ENCODE data around the gene OR5T1. TPM values are rescaled to one million over a fixed set of nuclear protein-coding genes. Genes with fewer than 3 reads are reported as not detected.

Gene OR5T1
- total RNA-seq, 1 experiment from 2014 or later, result not detected

- H3K4ac ChIP-seq (ENCODE audit: low read depth, low read length), result no peak within 1 kb of the TSS
- H3K9me3 ChIP-seq (ENCODE audit: control insufficient read depth, low read depth, low read length), result peaks cover 11% of the 10 kb centered on the region
- no peak within 1 kb of the TSS for H2BK20ac ChIP-seq (ENCODE audit: low read depth, low read length, poor library complexity, severe bottlenecking)
- H3K18ac ChIP-seq (ENCODE audit: insufficient read length, low read depth, low read length), result no peak within 1 kb of the TSS
- H4K20me1 ChIP-seq (ENCODE audit: control insufficient read depth, insufficient read depth, insufficient read length), result no peaks in the 10 kb centered on the region
- Mint-ChIP-seq H3K27me3 (ENCODE audit: low read depth) (no peaks in the 10 kb centered on the region), H3K4me3 (no peak within 1 kb of the TSS), H3K36me3 (ENCODE audit: insufficient read depth in 1 of 3, low read depth in 3 of 3) (no peaks in the 10 kb centered on the region), H3K4me1 (no peaks in the 10 kb centered on the region), H3K9me3 (peaks cover 0 to 13% of the 10 kb centered on the region in 2 experiments; a peak in 4 of 5 replicates), H3K27ac (no peak within 1 kb of the TSS)
- H4K8ac ChIP-seq (replicated peaks; ENCODE audit: insufficient read length, low read depth, low read length), result no peak within 1 kb of the TSS
- H3K4me1 ChIP-seq (ENCODE audit: insufficient read depth, low read length), result no peaks in the 10 kb centered on the region
- DNase-seq, result no peak
- H4K5ac ChIP-seq (ENCODE audit: insufficient read length, low read depth, low read length), result no peak within 1 kb of the TSS
- no peaks in the 10 kb centered on the region for H3K23me2 ChIP-seq (ENCODE audit: insufficient read length, low read depth, low read length, poor library complexity, severe bottlenecking)
- no peak within 1 kb of the TSS for H3K27ac ChIP-seq (ENCODE audit: insufficient read length, low read depth, low read length)
- no peak within 1 kb of the TSS for H2AFZ ChIP-seq (ENCODE audit: low read length)
- no peak within 1 kb of the TSS for H3T11ph ChIP-seq (ENCODE audit: low read length)
- H3K56ac ChIP-seq (ENCODE audit: insufficient read length, low read depth, low read length), result no peak within 1 kb of the TSS
- H3K27me3 ChIP-seq (ENCODE audit: insufficient read depth, low read length), result no peaks in the 10 kb centered on the region
- H3K79me2 ChIP-seq (ENCODE audit: insufficient read depth, low read length), result no peaks in the 10 kb centered on the region
- H2BK15ac ChIP-seq (ENCODE audit: low read depth, low read length), result no peak within 1 kb of the TSS
- no peak within 1 kb of the TSS for H2AK5ac ChIP-seq (ENCODE audit: insufficient read length, low read length)
- H4K91ac ChIP-seq (ENCODE audit: insufficient read length, low read depth, low read length), result no peak within 1 kb of the TSS
- no peak within 1 kb of the TSS for H3K14ac ChIP-seq (ENCODE audit: insufficient read depth, low read length)
- no peak within 1 kb of the TSS for H2BK5ac ChIP-seq (ENCODE audit: insufficient read length, low read length)
- H2BK120ac ChIP-seq (ENCODE audit: low read depth, low read length, poor library complexity, severe bottlenecking), result no peak within 1 kb of the TSS
- no peaks in the 10 kb centered on the region for H3K79me1 ChIP-seq (ENCODE audit: insufficient read depth, low read depth, low read length, poor library complexity, severe bottlenecking)
- H3K9ac ChIP-seq (ENCODE audit: extremely low read depth, insufficient read length, low read length), result no peak within 1 kb of the TSS
- H2BK12ac ChIP-seq (ENCODE audit: insufficient read length, low read depth, low read length), result no peak within 1 kb of the TSS
- H3K4me2 ChIP-seq (ENCODE audit: insufficient read depth, insufficient read length, low read length), result no peak within 1 kb of the TSS
- TF ChIP-seq CTCF (conservative IDR thresholded peaks at IDR 0.05), result no peak
- no peak within 1 kb of the TSS for H3K23ac ChIP-seq (ENCODE audit: insufficient read length, low read depth, low read length)
These were observed 40.9 kb downstream of the OR5T1 start, which contains the start of gene OR8K3 for GRCh38 chr11:56314844-56315243. OR8K3 (plus strand) TSS chr11:56315144; CDS start chr11:56318307, 3,163 bp downstream.

Other genes with a start within 250 kb of the OR5T1 start
- not detected in 2 replicates for gene OR5AS1, start 246.5 kb upstream of the OR5T1 start, total RNA-seq (2021)
- not detected in 2 replicates for gene OR8I2, start 180.8 kb upstream of the OR5T1 start, total RNA-seq (2021)
- not detected in 2 replicates for gene OR8H2, start 170.5 kb upstream of the OR5T1 start, total RNA-seq (2021)
- not detected in 2 replicates for gene OR8H3, start 151.8 kb upstream of the OR5T1 start, total RNA-seq (2021)
- gene OR8J3, start 134.0 kb upstream of the OR5T1 start, total RNA-seq (2021), result not detected in 2 replicates
- gene OR8K5, start 113.8 kb upstream of the OR5T1 start, total RNA-seq (2021), result not detected in 2 replicates
- not detected in 2 replicates for gene OR5J2, start 97.5 kb upstream of the OR5T1 start, total RNA-seq (2021)
- gene OR5T2, start 39.9 kb upstream of the OR5T1 start, total RNA-seq (2021), result not detected in 2 replicates
- not detected in 2 replicates for gene OR5T3, start 21.9 kb upstream of the OR5T1 start, total RNA-seq (2021)
- not detected in 2 replicates for gene OR8H1, start 18.1 kb downstream of the OR5T1 start, total RNA-seq (2021)
- gene OR8K3, start 41.0 kb downstream of the OR5T1 start, total RNA-seq (2021), result not detected in 2 replicates
- gene OR8K1, start 71.9 kb downstream of the OR5T1 start, total RNA-seq (2021), result not detected in 2 replicates
- gene OR8J1, start 80.1 kb downstream of the OR5T1 start, total RNA-seq (2021), result not detected in 2 replicates
- gene OR8U1, start 101.5 kb downstream of the OR5T1 start, total RNA-seq (2021), result not detected in 2 replicates
- not detected in 2 replicates for gene OR5AL1, start 138.5 kb downstream of the OR5T1 start, total RNA-seq (2021)
- gene OR5M3, start 199.2 kb downstream of the OR5T1 start, total RNA-seq (2021), result not detected in 2 replicates
- gene OR5M8, start 217.2 kb downstream of the OR5T1 start, total RNA-seq (2021), result not detected in 2 replicates